Measurements from ENCODE around the gene NUDT14.

GRCh38 chr14:105165761-105166485 lies 15.2 kb downstream of the NUDT14 start:
- TF ChIP-seq POLR2AphosphoS5 (IDR thresholded peaks at IDR 0.05; ENCODE audit: borderline replicate concordance, low read depth, low read length) (no peak), EZH2 (IDR thresholded peaks at IDR 0.05) (no peak)
